PFSK-1 (cell line): ENCODE results near the gene GM2A.

Experiments used
- POLR2AphosphoS5 ChIP-seq: IDR thresholded peaks from 2 replicates; pipeline ENCODE4 v1.6.1; 2012; ENCODE audit warnings: low read depth, mild to moderate bottlenecking, control low read depth, low read length, moderate library complexity
- TF ChIP-seq, protein P1 (sequence below), 2 experiments: IDR thresholded peaks; 2 replicates each; pipeline versions ENCODE4 v1.6.1 to v1.8.0; 2011 to 2012; ENCODE audit warnings: low read depth in 2 of 2, low read length in 2 of 2, control low read depth in 1 of 2, inconsistent platforms in 1 of 2, mild to moderate bottlenecking in 1 of 2, moderate library complexity in 1 of 2; ENCODE audit not compliant: insufficient read depth in 1 of 2

DNA sequence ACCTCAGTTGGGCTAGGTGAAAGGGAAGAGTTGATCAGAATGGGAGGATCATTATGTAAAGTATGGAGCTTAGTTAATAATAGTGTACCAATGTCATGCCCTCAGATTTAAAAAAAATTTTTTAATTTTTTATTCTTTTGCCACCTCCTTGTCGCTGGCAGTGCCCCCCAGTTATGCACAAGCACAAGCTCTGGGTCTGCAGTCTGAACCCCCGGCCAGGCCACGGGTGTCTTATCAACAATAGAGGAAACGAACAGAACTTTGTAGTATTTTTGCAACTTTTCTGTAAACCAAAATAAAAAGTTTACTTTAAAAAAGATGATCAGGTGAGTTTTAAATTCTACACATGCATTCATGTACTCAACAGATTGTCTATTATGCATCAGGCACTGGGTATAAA lies 1.4 kb upstream of the GM2A start:
- TF ChIP-seq, protein P1, sequence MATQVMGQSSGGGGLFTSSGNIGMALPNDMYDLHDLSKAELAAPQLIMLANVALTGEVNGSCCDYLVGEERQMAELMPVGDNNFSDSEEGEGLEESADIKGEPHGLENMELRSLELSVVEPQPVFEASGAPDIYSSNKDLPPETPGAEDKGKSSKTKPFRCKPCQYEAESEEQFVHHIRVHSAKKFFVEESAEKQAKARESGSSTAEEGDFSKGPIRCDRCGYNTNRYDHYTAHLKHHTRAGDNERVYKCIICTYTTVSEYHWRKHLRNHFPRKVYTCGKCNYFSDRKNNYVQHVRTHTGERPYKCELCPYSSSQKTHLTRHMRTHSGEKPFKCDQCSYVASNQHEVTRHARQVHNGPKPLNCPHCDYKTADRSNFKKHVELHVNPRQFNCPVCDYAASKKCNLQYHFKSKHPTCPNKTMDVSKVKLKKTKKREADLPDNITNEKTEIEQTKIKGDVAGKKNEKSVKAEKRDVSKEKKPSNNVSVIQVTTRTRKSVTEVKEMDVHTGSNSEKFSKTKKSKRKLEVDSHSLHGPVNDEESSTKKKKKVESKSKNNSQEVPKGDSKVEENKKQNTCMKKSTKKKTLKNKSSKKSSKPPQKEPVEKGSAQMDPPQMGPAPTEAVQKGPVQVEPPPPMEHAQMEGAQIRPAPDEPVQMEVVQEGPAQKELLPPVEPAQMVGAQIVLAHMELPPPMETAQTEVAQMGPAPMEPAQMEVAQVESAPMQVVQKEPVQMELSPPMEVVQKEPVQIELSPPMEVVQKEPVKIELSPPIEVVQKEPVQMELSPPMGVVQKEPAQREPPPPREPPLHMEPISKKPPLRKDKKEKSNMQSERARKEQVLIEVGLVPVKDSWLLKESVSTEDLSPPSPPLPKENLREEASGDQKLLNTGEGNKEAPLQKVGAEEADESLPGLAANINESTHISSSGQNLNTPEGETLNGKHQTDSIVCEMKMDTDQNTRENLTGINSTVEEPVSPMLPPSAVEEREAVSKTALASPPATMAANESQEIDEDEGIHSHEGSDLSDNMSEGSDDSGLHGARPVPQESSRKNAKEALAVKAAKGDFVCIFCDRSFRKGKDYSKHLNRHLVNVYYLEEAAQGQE (IDR thresholded peaks at IDR 0.05; ENCODE audit: insufficient read depth in 1 of 2, low read depth in 2 of 2, low read length in 2 of 2), result no peak
- TF ChIP-seq POLR2AphosphoS5, result no peak
